ENCODE results near the gene CHSY1. TPM values are rescaled to one million over a fixed set of nuclear protein-coding genes. Genes with fewer than 3 reads are reported as not detected.

The CHSY1 gene
- total and polyA plus RNA-seq, 3 donors from 2014 or later: 20.0 to 36.1 (median 31.1) TPM

- intact Hi-C loops (cut with DNase I; ENCODE audit: low total_unique reads): no loop called here
- WGBS, 2 donors: 92 to 94% methylated on average over 18 of the region's 18 CpGs
- H3K4me1 ChIP-seq: peaks cover 27% of the 10 kb centered on the region
- H3K27me3 ChIP-seq: no peaks in the 10 kb centered on the region
- peak overlapping the region in 1 of 2 donors; percentile 77 for H3K27ac ChIP-seq
- TF ChIP-seq CTCF (IDR thresholded peaks at IDR 0.05) (no peak), POLR2A (IDR thresholded peaks at IDR 0.05) (no peak)
- H3K4me3 ChIP-seq: no peak overlapping the region
- H3K36me3 ChIP-seq (ENCODE audit: low read depth, missing control alignments): no peaks in the 10 kb centered on the region
- DNase-seq: no peak
- no peaks in the 10 kb centered on the region for H3K9me3 ChIP-seq
Measured at GRCh38 chr15:101178479-101178878, 73.4 kb downstream of the CHSY1 start.

- Histone ChIP-seq H3K27me3 (no peaks in the 10 kb centered on the region), H3K4me1 (peaks cover 25% of the 10 kb centered on the region), H3K27ac (peak overlapping the region; percentile 45 to 77), H3K36me3 (ENCODE audit: low read depth, missing control alignments) (no peaks in the 10 kb centered on the region), H3K4me3 (no peak overlapping the region), H3K9me3 (no peaks in the 10 kb centered on the region)
- WGBS, 2 donors: 69 to 74% methylated on average over 14 of the region's 14 CpGs
- TF ChIP-seq CTCF (IDR thresholded peaks at IDR 0.05) (no peak), POLR2A (IDR thresholded peaks at IDR 0.05) (no peak)
- intact Hi-C loops (cut with DNase I; ENCODE audit: low total_unique reads): no loop called here
- DNase-seq: no peak
Measured at GRCh38 chr15:101177866-101178265, 74.0 kb downstream of the CHSY1 start.

GRCh38 chr15:101176625-101177024 lies 75.2 kb downstream of the CHSY1 start:
- peaks cover 25% of the 10 kb centered on the region for H3K4me1 ChIP-seq
- DNase-seq: no peak
- no peak overlapping the region for H3K4me3 ChIP-seq
- no peaks in the 10 kb centered on the region for H3K27me3 ChIP-seq
- TF ChIP-seq POLR2A (IDR thresholded peaks at IDR 0.05) (no peak), CTCF (IDR thresholded peaks at IDR 0.05) (no peak)
- 53 to 61% methylated on average over 5 of the region's 5 CpGs for WGBS, 2 donors
- intact Hi-C loops (cut with DNase I; ENCODE audit: low total_unique reads): no loop called here
- H3K9me3 ChIP-seq: no peaks in the 10 kb centered on the region
- H3K36me3 ChIP-seq (ENCODE audit: low read depth, missing control alignments): no peaks in the 10 kb centered on the region
- peak overlapping the region in 1 of 2 donors; percentile 31 for H3K27ac ChIP-seq

GRCh38 chr15:101175401-101175800 lies 76.4 kb downstream of the CHSY1 start:
- intact Hi-C loops (cut with DNase I; ENCODE audit: low total_unique reads): no loop called here
- H3K9me3 ChIP-seq: no peaks in the 10 kb centered on the region
- no peak overlapping the region for H3K27ac ChIP-seq
- no peaks in the 10 kb centered on the region for H3K36me3 ChIP-seq (ENCODE audit: low read depth, missing control alignments)
- no peak for DNase-seq
- WGBS, 2 donors: 71 to 85% methylated on average over 12 of the region's 12 CpGs
- TF ChIP-seq POLR2A (IDR thresholded peaks at IDR 0.05) (no peak), CTCF (IDR thresholded peaks at IDR 0.05) (no peak)
- peaks cover 20% of the 10 kb centered on the region for H3K4me1 ChIP-seq
- H3K4me3 ChIP-seq: no peak overlapping the region
- no peaks in the 10 kb centered on the region for H3K27me3 ChIP-seq

- intact Hi-C loops (cut with DNase I; ENCODE audit: low total_unique reads): no loop called here
- Histone ChIP-seq H3K36me3 (ENCODE audit: low read depth, missing control alignments) (no peaks in the 10 kb centered on the region), H3K4me1 (peaks cover 11% of the 10 kb centered on the region), H3K9me3 (no peaks in the 10 kb centered on the region), H3K27ac (no peak overlapping the region), H3K4me3 (no peak overlapping the region), H3K27me3 (no peaks in the 10 kb centered on the region)
- TF ChIP-seq CTCF (IDR thresholded peaks at IDR 0.05) (no peak), POLR2A (IDR thresholded peaks at IDR 0.05) (no peak)
- 87 to 89% methylated on average over 29 of the region's 29 CpGs for WGBS, 2 donors
- no peak for DNase-seq
Measured at GRCh38 chr15:101174152-101174920, 77.5 kb downstream of the CHSY1 start.

All from testis (tissue), 3 donors.